Body of pancreas (tissue), 4 donors: Measurements from ENCODE around the gene VPS37D. TPM values are rescaled to one million over a fixed set of nuclear protein-coding genes. Genes with fewer than 3 reads are reported as not detected.
"Not testable (repeated sequence)": the region's sequence is repeated elsewhere in the genome, so short reads cannot be mapped to it uniquely, and the experiment has no call there.

Experiments
- ATAC-seq: fragments of 150-250 bp; one replicate; pipeline ENCODE4 v1.9.1; 2016
- DNase-seq, 4 donors: peaks; one replicate each; pipeline ENCODE4 v3.0.0-alpha.2; 2019
- H3K27ac ChIP-seq, 4 donors: fragments of 200-600 bp; sonication (generic); 1 replicate in 3 of 4; 2 replicates in 1 of 4; pipeline versions ENCODE4 v1.5.1 to v1.6.1; 2016 to 2019; ENCODE audit warnings: mild to moderate bottlenecking in 1 of 4, mixed read lengths in 1 of 4, moderate library complexity in 1 of 4
- H3K27me3 ChIP-seq, 2 donors: fragments of 200-600 bp; sonication (generic); one replicate each; pipeline ENCODE4 v1.6.0; 2016; ENCODE audit warnings: mild to moderate bottlenecking in 1 of 2
- H3K36me3 ChIP-seq, 2 donors: fragments of 200-600 bp; sonication (generic); replicated peaks in 1 of 2; 2 replicates each; pipeline ENCODE4 v1.5.1; 2016; ENCODE audit warnings: low read depth in 2 of 2; ENCODE audit not compliant: insufficient read depth in 1 of 2
- H3K4me1 ChIP-seq: fragments of 200-600 bp; sonication (generic); one replicate; pipeline ENCODE4 v1.6.0; 2016
- H3K4me3 ChIP-seq, 2 donors: fragments of 200-600 bp; sonication (generic); 1 replicate in 1 of 2; 2 replicates in 1 of 2; pipeline ENCODE4 v1.5.1; 2016 to 2019
- H3K9me3 ChIP-seq, 3 donors: fragments of 200-600 bp; sonication (generic); 1 replicate in 2 of 3; 2 replicates in 1 of 3; pipeline ENCODE4 v1.5.1; 2016
- CTCF ChIP-seq, 7 experiments: fragments of 450-650 bp in 4 of 7; fragments of 200-600 bp in 3 of 7; sonication (generic) in 3 of 7; IDR thresholded peaks; one replicate each; pipeline ENCODE4 v1.5.1; 2016 to 2019; ENCODE audit warnings: antibody characterized with exemption in 7 of 7
- POLR2A ChIP-seq, 3 donors: fragments of 450-650 bp; IDR thresholded peaks; one replicate each; pipeline ENCODE4 v1.6.1; 2016; ENCODE audit warnings: antibody characterized with exemption in 3 of 3, mild to moderate bottlenecking in 2 of 3
- WGBS, 2 donors: methylation state at CpG; one replicate each; pipeline ENCODE4 v1.1.5; 2017; 5-methylcytosine and 5-hydroxymethylcytosine counted together
- intact Hi-C: fragments of 100-400 bp; cut with DNase I; formaldehyde crosslinking; loops from one replicate; pipeline ENCODE4 v1.15.1; 2023
- total RNA-seq, 2 donors: library from RNA; depleted of rRNA; stranded (reverse); fragments of >200 nt; gene quantifications; one replicate each; pipeline ENCODE4 v1.1.0, GENCODE V29; 2016

VPS37D gene
- total RNA-seq, 2 donors from 2014 or later = 1.3 to 6.0 TPM

GRCh38 chr7:73708961-73709549 lies 41.4 kb downstream of the VPS37D start:
- intact Hi-C loops = no loop called here

DNA sequence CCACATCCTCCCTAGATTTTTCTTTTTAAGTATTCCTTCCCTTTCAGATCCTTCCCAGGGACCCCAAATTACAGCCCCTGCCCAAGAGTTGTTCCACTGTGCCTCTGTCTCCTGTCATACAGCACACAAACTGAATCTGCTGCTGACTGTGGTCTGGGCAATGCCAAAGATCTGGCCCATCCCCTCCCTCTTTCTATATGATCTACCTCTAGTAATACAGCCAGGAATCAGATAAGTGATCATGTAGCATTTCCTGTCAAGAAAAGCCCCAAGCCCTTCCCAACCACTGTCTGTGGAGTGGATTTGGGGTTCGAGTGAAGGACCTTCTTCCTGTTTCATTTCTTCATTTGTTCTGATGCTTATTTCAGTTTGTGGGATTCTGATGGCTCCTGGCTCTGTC lies 45.1 kb downstream of the VPS37D start:
- Histone ChIP-seq H3K4me1 (peaks cover under 1% of the 10 kb centered on the region), H3K27ac (no peak overlapping the region)
- ATAC-seq = no peak

More at GRCh38 chr7:73708961-73709549, 41.4 kb downstream of the VPS37D start:
- Histone ChIP-seq H3K4me1 (no peaks in the 10 kb centered on the region), H3K36me3 (no peaks in the 10 kb centered on the region), H3K27me3 (no peaks in the 10 kb centered on the region), H3K4me3 (no peak overlapping the region), H3K27ac (no peak overlapping the region), H3K9me3 (no peaks in the 10 kb centered on the region)
- ATAC-seq (no peak), DNase-seq (no peak)
- TF ChIP-seq CTCF (IDR thresholded peaks at IDR 0.05) (no peak), POLR2A (IDR thresholded peaks at IDR 0.05) (no peak)
- 87 to 92% methylated on average over 10 to 16 of the region's 16 CpGs for WGBS, 2 donors

DNA sequence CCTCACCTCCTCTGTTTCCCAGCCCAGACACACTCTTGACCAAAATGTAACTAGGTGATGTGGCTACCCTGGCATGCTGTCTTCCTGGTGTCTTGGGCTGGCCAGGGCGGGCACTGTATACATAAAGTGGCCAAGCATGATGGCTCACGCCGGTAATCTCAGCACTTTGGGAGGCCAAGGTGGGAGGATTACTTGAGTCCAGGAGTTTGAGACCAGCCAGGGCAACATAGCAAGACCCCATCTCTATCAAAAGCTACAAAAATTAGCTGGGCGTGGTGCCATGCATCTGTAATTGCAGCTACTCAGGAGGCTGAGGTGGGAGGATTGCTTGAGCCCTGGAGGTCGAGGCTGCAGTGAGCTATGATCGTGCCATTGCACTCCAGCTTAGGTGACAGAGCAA lies 45.7 kb downstream of the VPS37D start:
- ATAC-seq, H3K36me3 ChIP-seq, H3K27ac ChIP-seq, H3K9me3 ChIP-seq, DNase-seq, intact Hi-C loops, H3K4me1 ChIP-seq, H3K4me3 ChIP-seq, H3K27me3 ChIP-seq: not testable (repeated sequence)
- 80 to 95% methylated on average over 6 of the region's 6 CpGs for WGBS, 2 donors

More for the DNA sequence above, 45.1 kb downstream of the VPS37D start:
- intact Hi-C loops = no loop called here
- no peak overlapping the region for H3K4me3 ChIP-seq
- no peak for DNase-seq
- no peaks in the 10 kb centered on the region for H3K27me3 ChIP-seq
- 56 to 79% methylated on average over 1 of the region's 1 CpG for WGBS, 2 donors
- no peaks in the 10 kb centered on the region for H3K9me3 ChIP-seq
- H3K36me3 ChIP-seq = no peaks in the 10 kb centered on the region
- TF ChIP-seq POLR2A (IDR thresholded peaks at IDR 0.05) = no peak
- no peak for TF ChIP-seq CTCF (IDR thresholded peaks at IDR 0.05)

DNA sequence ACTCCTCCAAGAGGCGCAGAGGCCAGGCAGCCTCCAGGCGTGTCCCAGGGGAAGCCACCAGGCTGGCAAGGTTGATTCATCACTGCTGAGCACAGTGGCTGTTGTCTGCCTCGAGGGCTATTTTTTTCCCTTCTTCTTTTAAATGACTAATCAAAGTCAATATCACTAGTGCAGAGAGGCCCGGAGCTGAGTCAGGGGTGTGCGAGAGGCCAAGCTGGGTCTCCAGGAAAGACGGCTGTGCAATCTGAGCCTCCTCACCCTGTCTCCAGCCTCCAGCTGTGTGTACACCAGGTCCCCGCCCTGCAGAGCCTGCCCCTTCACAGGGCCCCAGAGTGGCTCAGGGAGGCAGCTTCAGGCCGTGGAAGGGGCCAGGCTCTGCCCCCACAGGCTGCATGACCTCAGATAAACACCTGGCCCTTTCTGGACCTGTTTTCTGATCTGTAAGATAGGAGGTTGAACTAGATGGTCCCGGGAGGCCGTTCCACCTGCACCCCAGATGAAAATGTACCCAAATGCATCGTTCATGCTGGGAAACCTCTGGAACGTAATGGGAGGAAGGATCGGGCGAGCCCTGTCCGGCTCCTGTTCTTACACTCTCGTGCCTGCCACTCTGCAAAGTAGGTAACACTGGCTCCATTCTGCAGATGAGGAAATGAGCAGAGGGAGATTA lies 48.2 kb downstream of the VPS37D start:
- intact Hi-C loops = loop anchor here (5.0 kb wide), 1 partner anchor 103 kb away; no protein-coding TSS in a partner anchor
- Histone ChIP-seq H3K27me3 (no peaks in the 10 kb centered on the region), H3K4me3 (no peak overlapping the region), H3K36me3 (no peaks in the 10 kb centered on the region), H3K4me1 (peaks cover 20% of the 10 kb centered on the region), H3K9me3 (no peaks in the 10 kb centered on the region), H3K27ac (no peak overlapping the region)
- no peak for TF ChIP-seq POLR2A (IDR thresholded peaks at IDR 0.05)
- TF ChIP-seq CTCF (IDR thresholded peaks at IDR 0.05) = no peak
- WGBS, 2 donors = 64 to 74% methylated on average over 12 to 16 of the region's 16 CpGs
- ATAC-seq = no peak
- peak in 3 of 4 donors; percentile 44 to 58 (median 45) for DNase-seq

- ATAC-seq (no peak), DNase-seq (no peak)
- WGBS, 2 donors = 67% methylated on average over 3 to 4 of the region's 4 CpGs
- TF ChIP-seq CTCF (IDR thresholded peaks at IDR 0.05) = no peak
- Histone ChIP-seq H3K4me1 (peaks cover 26% of the 10 kb centered on the region), H3K27me3 (no peaks in the 10 kb centered on the region), H3K36me3 (no peaks in the 10 kb centered on the region), H3K4me3 (no peak overlapping the region), H3K9me3 (no peaks in the 10 kb centered on the region), H3K27ac (no peak overlapping the region)
- intact Hi-C loops = loop anchor here (5.0 kb wide), 1 partner anchor 104 kb away; no protein-coding TSS in a partner anchor
These were observed 48.8 kb downstream of the VPS37D start for GRCh38 chr7:73716318-73716890.
